Colon (tissue), 2 donors: ENCODE measurements around the gene NPPC.
"Not testable (repeated sequence)": the region's sequence is repeated elsewhere in the genome, so short reads cannot be mapped to it uniquely, and the experiment has no call there.

Source experiments
- FAIRE-seq: peaks from 2 replicates; lab custom pipeline; 2012; peaks lifted over from hg19 to GRCh38; lab: Jason Lieb, UNC
- donor health status: control.
- donor health status: control.

The NPPC gene

DNA sequence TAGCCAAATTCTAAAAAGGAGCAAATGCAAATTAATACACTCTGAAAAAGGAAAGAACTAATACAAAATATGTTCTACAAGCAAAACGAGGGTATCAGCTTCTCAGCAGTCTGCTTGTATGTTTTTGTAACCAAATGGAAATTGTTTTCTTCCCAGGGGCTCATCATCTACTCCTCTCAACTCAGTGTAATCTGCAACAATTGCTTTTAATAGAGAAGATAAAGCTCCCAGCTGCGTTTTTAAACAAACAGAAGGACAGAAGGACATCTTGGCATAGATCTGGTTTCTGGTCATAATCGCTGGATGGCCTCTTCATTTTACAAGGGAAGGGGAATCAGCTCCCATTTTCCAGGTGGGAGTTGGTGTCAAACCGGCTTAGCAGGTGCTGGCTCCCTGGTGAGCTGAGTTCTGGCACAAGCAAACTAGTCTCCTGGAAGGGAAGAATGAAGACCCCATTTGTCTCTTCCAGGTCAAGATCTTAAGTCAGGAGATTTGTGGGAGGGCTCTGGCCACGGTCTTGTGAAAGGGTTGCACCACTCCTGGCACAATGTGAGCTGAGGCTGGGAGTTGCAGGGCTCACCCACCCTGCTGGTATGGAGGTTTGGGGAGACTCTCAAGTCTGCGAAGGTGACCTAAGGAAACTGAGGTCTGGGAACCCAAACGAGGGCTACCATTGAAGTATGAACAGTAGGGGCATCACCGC lies 41.6 kb downstream of the NPPC start:
- no peak for FAIRE-seq

DNA sequence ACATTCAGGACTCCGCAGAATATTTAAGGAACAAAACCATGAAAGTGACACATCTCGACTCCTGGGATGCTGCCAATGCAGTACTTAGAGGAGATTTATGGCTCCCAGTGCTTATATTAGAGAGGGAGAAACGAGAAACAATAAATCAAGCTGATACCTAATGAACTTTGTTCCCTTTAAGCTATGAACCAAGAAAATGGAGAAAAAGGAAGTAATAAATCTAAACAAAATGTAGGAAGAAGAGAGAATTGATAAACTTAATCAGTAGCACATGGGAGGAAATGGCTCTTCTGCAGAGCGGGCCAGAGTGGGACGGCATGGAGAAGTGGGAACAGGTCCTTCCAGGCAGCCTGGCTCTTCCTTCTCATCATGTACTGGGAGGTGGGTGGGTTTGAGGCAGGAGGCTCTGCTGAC lies 42.7 kb downstream of the NPPC start:
- FAIRE-seq: no peak

DNA sequence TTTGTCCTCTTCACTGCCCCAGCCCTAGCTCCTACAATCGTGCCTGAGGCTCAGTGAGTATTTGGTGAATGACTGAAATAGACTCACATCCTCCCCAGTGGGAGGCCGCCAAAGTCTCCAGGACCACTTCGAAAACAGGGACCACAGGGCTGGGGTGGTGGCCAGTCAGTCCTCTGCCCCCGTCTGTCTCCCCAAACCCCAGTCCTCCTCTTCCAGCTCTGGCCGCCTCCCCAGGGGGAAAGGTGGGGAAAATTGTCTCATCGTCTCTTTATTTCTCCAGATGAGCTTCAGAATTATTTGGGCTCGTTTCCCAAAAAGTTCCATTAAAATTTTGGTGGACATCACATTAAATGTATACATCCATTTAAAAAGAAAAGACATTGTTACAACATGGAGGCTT lies 43.5 kb downstream of the NPPC start:
- FAIRE-seq: no peak

DNA sequence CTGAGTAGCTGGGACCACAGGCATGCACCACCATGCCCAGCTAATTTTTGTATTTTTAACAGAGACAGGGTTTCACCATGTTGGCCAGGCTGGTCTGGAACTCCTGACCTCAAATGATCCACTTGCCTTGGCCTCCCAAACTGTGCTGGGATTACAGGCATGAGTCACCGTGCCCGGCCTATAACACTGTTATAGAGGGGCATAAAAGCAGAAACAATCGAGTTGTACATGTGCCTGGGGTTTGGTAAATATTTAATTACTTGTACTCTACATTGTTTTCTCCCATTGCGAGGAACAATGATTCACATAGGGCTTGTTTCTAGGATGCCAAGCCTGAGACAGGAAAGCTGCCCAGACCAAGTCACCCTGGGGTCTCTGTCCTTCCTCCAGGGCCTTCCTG lies 45.8 kb downstream of the NPPC start:
- FAIRE-seq: not testable (repeated sequence)

DNA sequence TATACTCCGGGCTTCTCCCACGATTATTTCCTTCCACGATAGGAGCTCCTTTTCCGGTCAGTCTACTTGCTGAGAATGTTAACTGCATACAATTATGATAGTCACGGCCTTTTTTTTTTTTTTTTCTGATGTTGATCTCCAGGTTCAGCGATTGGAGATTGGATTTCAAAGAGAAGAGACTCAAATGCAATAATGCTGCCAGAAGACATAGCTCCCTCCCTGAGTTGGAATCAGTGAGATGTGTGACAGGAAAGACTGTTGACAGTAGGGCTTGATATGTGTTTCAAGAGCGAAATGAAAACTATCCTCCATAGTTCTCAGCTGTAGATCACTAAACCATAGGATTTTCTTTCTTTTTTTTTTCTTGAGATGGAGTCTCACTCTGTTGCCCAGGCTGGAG lies 47.0 kb downstream of the NPPC start:
- no peak for FAIRE-seq

DNA sequence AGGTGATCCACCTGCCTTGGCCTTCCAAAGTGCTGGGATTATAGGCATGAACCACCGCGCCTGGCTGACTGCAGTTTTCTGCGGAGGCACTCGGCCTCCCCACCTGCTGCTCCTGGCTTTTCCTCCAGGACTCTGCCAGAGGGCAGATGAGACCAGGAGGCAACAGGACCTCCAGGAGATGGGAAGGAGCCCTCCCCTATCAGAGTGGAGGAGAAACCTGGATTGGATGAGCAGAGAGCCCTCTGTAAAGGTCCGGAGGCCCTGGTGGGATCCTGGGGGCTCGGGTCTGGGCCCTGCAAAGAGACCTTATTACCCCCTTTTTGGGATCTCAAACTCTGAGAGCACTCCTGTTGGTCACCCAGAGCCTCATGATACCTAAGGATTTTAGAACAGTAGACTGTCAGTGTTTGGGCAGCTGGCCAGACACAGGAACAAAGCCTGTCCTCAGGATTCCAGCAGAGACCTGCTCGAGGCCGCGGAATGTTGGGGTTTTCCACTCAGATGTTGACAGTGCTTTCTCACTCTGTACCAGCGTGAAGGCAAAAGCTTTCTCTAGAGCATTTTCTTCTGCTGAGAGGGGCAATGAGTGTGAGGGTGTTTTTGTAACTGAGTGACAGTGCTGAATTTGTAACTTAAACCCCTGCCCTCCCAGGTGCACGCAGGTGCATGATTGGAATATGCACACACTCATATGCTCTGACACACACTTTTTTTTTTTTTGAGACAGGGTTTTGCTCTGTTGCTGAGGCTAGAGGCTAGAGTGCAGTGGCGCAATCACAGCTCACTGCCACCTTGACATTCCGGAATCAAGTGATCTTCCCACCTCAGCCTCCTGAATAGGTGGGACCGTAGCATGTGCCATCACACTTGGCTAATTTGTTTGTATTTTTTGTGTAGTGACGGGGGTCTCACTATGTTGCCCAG lies 48.4 kb downstream of the NPPC start:
- FAIRE-seq: no peak

DNA sequence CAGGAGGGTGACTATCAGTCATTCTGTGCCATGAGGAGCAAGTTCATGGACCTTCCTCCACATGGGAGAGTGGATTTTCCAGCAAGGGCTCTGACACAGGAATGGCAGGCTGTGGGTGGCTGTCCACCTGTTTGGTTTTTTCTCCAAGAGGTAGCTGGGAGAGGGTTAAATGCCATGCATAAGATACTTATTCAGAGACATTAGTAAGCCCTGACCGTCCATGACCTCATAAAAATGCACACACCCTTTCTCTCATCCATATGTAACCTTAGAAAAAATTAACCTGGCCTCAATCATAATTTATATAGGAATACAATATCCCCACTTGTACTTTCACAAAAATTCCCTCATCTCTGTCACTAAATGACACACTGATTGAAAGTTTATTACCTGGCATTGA lies 51.3 kb downstream of the NPPC start:
- no peak for FAIRE-seq
